ENCODE results near the gene EDIL3. TPM values are rescaled to one million over a fixed set of nuclear protein-coding genes. Genes with fewer than 3 reads are reported as not detected.

Gene EDIL3
- polyA plus RNA-seq, 2 donors, result 1.6 to 2.7 TPM

GRCh38 chr5:83899326-83899970 is 485.2 kb downstream of the EDIL3 start:
- Histone ChIP-seq H3K27me3 (ENCODE audit: control insufficient read depth in 1 of 2, insufficient read depth in 2 of 2, low read length in 2 of 2) (no peaks in the 10 kb centered on the region), H3K4me3 (ENCODE audit: low read depth in 1 of 2, low read length in 2 of 2) (no peak overlapping the region), H3K9me3 (ENCODE audit: control insufficient read depth in 2 of 2, insufficient read depth in 1 of 2, low read depth in 1 of 2, low read length in 1 of 2) (no peaks in the 10 kb centered on the region), H3K4me1 (ENCODE audit: control insufficient read depth in 2 of 2, insufficient read depth in 2 of 2, low read length in 1 of 2) (no peaks in the 10 kb centered on the region), H3K27ac (ENCODE audit: low read depth in 2 of 2, low read length in 1 of 2) (no peak overlapping the region), H3K36me3 (ENCODE audit: control insufficient read depth in 2 of 2, insufficient read depth in 2 of 2, low read length in 1 of 2) (no peaks in the 10 kb centered on the region)
- 67 to 71% methylated on average over 2 of the region's 2 CpGs for WGBS, 2 donors

GRCh38 chr5:83895860-83896259 is 488.8 kb downstream of the EDIL3 start:
- no peak overlapping the region for H3K27ac ChIP-seq (ENCODE audit: low read depth in 2 of 2, low read length in 1 of 2)
- no peak overlapping the region for H3K4me3 ChIP-seq (ENCODE audit: low read depth in 1 of 2, low read length in 2 of 2)
- 75 to 78% methylated on average over 2 of the region's 2 CpGs for WGBS, 2 donors
- H3K36me3 ChIP-seq (ENCODE audit: control insufficient read depth in 2 of 2, insufficient read depth in 2 of 2, low read length in 1 of 2), result no peaks in the 10 kb centered on the region
- no peaks in the 10 kb centered on the region for H3K27me3 ChIP-seq (ENCODE audit: control insufficient read depth in 1 of 2, insufficient read depth in 2 of 2, low read length in 2 of 2)
- H3K4me1 ChIP-seq (ENCODE audit: control insufficient read depth in 2 of 2, insufficient read depth in 2 of 2, low read length in 1 of 2), result no peaks in the 10 kb centered on the region
- H3K9me3 ChIP-seq (ENCODE audit: control insufficient read depth in 2 of 2, insufficient read depth in 1 of 2, low read depth in 1 of 2, low read length in 1 of 2), result no peaks in the 10 kb centered on the region

DNA sequence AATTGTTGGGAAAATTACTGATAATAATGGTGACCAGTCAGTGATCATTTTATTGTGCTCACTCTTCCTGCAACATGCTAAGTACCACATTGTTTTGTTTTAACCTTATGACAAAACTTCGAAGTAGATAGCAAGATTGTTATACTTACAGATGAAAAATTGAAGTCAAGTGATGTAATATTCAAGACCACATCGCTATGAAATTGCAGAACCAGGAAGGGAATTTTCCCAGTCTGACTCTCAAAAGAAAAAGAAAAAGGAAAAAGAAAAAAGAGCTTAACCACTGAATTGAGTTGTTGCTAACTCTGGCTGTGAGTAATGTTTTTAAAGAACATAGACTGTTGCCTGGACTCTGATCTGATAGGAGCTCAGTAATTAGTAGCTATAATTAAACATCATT is 493.4 kb downstream of the EDIL3 start:
- Histone ChIP-seq H3K9me3 (ENCODE audit: control insufficient read depth in 2 of 2, insufficient read depth in 1 of 2, low read depth in 1 of 2, low read length in 1 of 2) (no peaks in the 10 kb centered on the region), H3K4me1 (ENCODE audit: control insufficient read depth in 2 of 2, insufficient read depth in 2 of 2, low read length in 1 of 2) (no peaks in the 10 kb centered on the region)

More for the DNA sequence above, 493.4 kb downstream of the EDIL3 start:
- no peak overlapping the region for H3K27ac ChIP-seq (ENCODE audit: low read depth in 2 of 2, low read length in 1 of 2)
- WGBS, 2 donors, result 36 to 45% methylated on average over 2 of the region's 2 CpGs
- no peak overlapping the region for H3K4me3 ChIP-seq (ENCODE audit: low read depth in 1 of 2, low read length in 2 of 2)
- H3K36me3 ChIP-seq (ENCODE audit: control insufficient read depth in 2 of 2, insufficient read depth in 2 of 2, low read length in 1 of 2), result no peaks in the 10 kb centered on the region
- no peaks in the 10 kb centered on the region for H3K27me3 ChIP-seq (ENCODE audit: control insufficient read depth in 1 of 2, insufficient read depth in 2 of 2, low read length in 2 of 2)
